AG20443 (cell line): ENCODE results near the gene DNAJC5G.
A peak's percentile ranks its signal among the peaks of the same experiment; 100 is the strongest.

Experiments
- DNase-seq: peaks from one replicate; pipeline ENCODE4 v3.0.0; 2012; ENCODE audit warnings: low spot score, mixed read lengths

DNAJC5G gene

GRCh38 chr2:27275211-27276150 is at the start of gene DNAJC5G:
TSS of gene DNAJC5G (plus strand) at chr2:27275433. CDS start at chr2:27276729, 1,296 bp downstream.
- DNase-seq = no peak

GRCh38 chr2:27225526-27225925 is 49.7 kb upstream of the DNAJC5G start:
- DNase-seq = no peak

- no peak for DNase-seq
These were observed 47.7 kb upstream of the DNAJC5G start for GRCh38 chr2:27227501-27227900.

GRCh38 chr2:27231921-27232320 is 43.3 kb upstream of the DNAJC5G start:
- no peak for DNase-seq

GRCh38 chr2:27233341-27233740 is 41.9 kb upstream of the DNAJC5G start:
- DNase-seq = no peak

GRCh38 chr2:27236136-27236535 is 39.1 kb upstream of the DNAJC5G start:
- DNase-seq = no peak

GRCh38 chr2:27236626-27237025 is 38.6 kb upstream of the DNAJC5G start:
- no peak for DNase-seq

GRCh38 chr2:27237341-27237945 is 37.8 kb upstream of the DNAJC5G start:
- no peak for DNase-seq

- no peak for DNase-seq
These were observed 36.3 kb upstream of the DNAJC5G start for GRCh38 chr2:27238976-27239375.

GRCh38 chr2:27240406-27240805 is 34.8 kb upstream of the DNAJC5G start:
- DNase-seq = no peak

- DNase-seq = no peak
These were observed 33.2 kb upstream of the DNAJC5G start for GRCh38 chr2:27241761-27242613.

- no peak for DNase-seq
These were observed 32.6 kb upstream of the DNAJC5G start for GRCh38 chr2:27242614-27242951.

GRCh38 chr2:27243391-27244130 is 31.7 kb upstream of the DNAJC5G start:
- no peak for DNase-seq

- DNase-seq = no peak
These were observed 30.1 kb upstream of the DNAJC5G start for GRCh38 chr2:27245116-27245515.

- DNase-seq = no peak
These were observed 29.6 kb upstream of the DNAJC5G start for GRCh38 chr2:27245626-27246025.

GRCh38 chr2:27247893-27248292 is 27.3 kb upstream of the DNAJC5G start:
- DNase-seq = no peak

GRCh38 chr2:27249159-27249890 is 25.9 kb upstream of the DNAJC5G start:
- DNase-seq = no peak

GRCh38 chr2:27249891-27250651 is 25.2 kb upstream of the DNAJC5G start:
- peak; percentile 85 for DNase-seq

- DNase-seq = no peak
These were observed 24.4 kb upstream of the DNAJC5G start for GRCh38 chr2:27250652-27251379.

- no peak for DNase-seq
These were observed 23.5 kb upstream of the DNAJC5G start for GRCh38 chr2:27251766-27252165.
